C4-2B (cell line): Measurements from ENCODE around the gene TTN.

ENCODE experiments used
- H3K27ac ChIP-seq: fragments of 450-650 bp; 2 replicates; pipeline ENCODE4 v1.5.1; 2017
- ZFX ChIP-seq: fragments of 450-650 bp; IDR thresholded peaks from 2 replicates; pipeline ENCODE4 v1.6.1; 2017
- TF ChIP-seq, protein P1 (sequence below): fragments of 450-650 bp; conservative IDR thresholded peaks from 2 replicates; pipeline ENCODE4 v1.5.1; 2017; ENCODE audit warnings: mild to moderate bottlenecking

Gene TTN

DNA sequence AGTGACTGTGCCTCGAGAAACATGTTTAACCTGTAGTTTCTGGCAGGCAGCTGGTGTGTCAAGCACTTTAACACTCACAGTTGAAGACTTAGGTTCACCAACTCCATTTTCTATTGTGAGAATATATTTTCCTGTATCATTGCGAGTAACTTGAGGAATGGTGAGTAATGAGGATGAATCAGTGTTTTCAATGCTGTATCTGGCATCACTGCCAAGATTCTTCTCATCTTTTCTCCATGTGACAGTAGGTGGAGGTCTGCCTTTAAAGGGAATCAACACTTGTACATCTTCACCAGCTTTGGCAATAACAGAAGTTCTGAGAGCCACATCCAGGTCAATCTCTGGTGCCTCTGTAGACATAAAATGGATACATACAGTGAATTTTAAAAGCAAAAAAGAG lies 254.2 kb downstream of the TTN start:
- TF ChIP-seq, protein P1, sequence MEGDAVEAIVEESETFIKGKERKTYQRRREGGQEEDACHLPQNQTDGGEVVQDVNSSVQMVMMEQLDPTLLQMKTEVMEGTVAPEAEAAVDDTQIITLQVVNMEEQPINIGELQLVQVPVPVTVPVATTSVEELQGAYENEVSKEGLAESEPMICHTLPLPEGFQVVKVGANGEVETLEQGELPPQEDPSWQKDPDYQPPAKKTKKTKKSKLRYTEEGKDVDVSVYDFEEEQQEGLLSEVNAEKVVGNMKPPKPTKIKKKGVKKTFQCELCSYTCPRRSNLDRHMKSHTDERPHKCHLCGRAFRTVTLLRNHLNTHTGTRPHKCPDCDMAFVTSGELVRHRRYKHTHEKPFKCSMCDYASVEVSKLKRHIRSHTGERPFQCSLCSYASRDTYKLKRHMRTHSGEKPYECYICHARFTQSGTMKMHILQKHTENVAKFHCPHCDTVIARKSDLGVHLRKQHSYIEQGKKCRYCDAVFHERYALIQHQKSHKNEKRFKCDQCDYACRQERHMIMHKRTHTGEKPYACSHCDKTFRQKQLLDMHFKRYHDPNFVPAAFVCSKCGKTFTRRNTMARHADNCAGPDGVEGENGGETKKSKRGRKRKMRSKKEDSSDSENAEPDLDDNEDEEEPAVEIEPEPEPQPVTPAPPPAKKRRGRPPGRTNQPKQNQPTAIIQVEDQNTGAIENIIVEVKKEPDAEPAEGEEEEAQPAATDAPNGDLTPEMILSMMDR = no peak
- TF ChIP-seq ZFX = no peak
- no peak overlapping the region for H3K27ac ChIP-seq

DNA sequence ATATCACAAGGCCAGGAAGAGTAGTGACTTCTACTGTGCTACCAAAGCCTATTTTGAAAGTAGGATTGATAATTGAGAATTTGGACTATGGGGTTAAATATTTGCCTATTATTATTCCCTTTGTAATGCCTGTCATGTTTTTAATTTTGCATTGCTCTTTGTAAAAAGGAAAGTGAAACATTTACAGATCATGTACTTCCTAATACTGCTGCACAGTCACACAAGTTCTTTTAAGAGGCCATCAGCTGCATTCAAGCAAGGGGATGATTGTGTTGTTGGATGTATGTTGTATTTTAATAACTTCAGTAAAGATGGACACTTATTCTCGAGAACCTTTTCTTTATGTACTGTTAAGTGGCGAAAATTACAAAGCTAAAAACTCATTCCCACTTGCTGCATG lies 256.9 kb downstream of the TTN start:
- TF ChIP-seq, protein P1 = no peak
- TF ChIP-seq ZFX = no peak
- H3K27ac ChIP-seq = no peak overlapping the region

DNA sequence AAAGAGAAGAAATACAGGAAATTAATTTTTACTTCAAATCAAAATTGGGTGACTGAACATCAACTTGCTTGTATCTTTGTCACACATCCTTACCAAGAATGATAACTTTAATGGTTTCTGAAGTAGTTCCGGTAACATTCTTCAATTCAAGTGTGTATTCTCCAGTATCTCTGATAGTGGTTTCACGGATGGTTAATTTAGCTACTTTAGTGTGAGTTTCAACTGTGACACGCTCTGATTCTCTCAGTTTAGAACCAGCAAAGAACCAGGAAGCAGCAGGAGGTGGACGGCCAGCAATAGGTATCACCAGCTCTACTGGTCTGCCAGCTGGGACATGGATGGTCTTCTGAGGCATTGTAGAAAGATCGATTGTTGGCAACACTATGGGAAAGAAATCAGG lies 264.7 kb downstream of the TTN start:
- no peak for TF ChIP-seq ZFX
- TF ChIP-seq, protein P1 = no peak
- H3K27ac ChIP-seq = no peak overlapping the region

DNA sequence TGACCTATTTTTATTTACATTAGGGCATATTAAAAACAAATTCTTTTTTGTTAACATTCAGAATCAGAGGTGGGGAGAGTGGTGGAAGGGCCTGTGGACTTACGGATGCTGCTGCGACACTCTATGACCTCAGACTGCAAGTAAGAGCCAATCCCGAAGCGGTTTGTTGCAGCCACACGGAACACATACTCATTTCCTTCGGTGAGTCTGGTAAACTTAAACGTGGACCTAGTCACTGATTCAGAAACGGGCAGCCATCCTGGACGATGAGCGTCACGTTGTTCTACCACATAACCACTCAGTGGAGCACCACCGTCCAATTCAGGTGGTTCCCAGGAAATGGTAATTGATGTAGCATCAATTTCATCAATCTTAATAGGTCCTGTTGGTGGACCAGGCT lies 265.1 kb downstream of the TTN start:
- TF ChIP-seq ZFX = no peak
- TF ChIP-seq, protein P1 = no peak
- no peak overlapping the region for H3K27ac ChIP-seq

DNA sequence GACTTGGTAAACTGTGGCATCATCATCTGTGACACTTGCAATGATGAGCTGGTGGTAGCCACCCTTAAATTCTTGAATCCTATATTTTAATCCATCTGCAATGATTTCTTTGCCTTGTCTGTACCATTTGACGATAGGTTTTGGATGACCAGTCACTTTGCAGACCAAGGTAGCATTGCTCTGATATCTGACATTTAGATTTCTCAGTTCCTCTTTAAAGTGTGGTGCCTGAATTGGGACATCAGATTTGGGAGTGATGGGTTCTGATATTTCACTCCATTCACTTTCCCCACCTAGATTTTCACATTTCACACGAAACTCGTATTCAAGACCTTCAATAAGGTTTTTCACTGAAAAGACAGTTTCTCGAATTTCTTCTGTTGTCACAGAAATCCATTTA lies 271.2 kb downstream of the TTN start:
- no peak overlapping the region for H3K27ac ChIP-seq
- TF ChIP-seq ZFX = no peak
- TF ChIP-seq, protein P1 = no peak

DNA sequence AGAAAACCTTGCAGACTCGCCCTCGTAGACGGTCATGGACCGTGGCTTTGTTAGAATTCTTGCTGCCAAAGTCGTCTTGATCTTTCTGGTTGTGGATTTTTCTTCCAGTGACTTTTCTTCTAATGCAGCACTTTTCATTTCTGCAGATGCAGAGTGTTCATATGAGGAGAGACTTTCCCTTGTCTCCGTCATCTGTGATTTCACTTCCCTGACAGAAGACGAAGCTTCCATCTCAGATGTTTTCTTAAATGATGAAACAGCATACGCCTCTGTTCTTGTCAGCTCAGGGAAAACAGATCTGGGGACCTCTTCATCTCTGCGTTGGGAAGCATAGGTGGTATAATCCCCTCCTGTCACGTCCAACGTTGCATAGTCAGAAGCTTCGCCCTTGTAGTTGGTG lies 276.1 kb downstream of the TTN start:
- no peak overlapping the region for H3K27ac ChIP-seq
- TF ChIP-seq, protein P1 = no peak

DNA sequence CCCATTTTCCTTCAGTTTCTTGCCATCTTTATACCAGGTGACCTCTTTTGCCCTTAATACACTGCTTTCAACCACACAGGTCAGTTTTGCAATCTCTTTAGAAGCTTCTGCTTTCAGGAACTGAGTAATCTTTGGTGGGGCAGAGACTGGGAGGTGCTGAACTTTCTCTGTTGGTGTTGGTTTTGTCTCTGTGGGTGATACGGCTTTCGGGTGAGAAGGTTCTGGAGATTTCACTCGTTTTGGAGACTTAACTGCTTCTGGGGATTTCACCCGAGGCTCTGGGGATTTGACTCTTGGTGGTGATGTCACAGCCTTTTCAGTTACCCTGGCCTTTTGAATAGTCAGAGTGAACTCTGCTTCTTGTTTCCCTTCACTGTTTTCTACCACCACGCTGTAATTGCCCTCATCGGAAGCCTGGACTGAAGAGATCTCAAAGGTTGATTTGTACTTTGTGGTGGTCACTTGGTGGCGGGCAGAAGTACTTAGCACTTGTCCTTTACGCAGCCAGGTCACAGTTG lies 276.5 kb downstream of the TTN start:
- no peak for TF ChIP-seq ZFX
- TF ChIP-seq, protein P1 = no peak

More for the DNA sequence above, 276.5 kb downstream of the TTN start:
- H3K27ac ChIP-seq = no peak overlapping the region
